Measurements from ENCODE around the gene ZNF79. TPM values are rescaled to one million over a fixed set of nuclear protein-coding genes. Genes with fewer than 3 reads are reported as not detected.

Gene ZNF79
- total and polyA plus RNA-seq, 2 of the 8 experiments (the other 6 are each of a cell fraction or from before 2014, with no cell fraction given) = 2.4 to 7.4 TPM

DNA sequence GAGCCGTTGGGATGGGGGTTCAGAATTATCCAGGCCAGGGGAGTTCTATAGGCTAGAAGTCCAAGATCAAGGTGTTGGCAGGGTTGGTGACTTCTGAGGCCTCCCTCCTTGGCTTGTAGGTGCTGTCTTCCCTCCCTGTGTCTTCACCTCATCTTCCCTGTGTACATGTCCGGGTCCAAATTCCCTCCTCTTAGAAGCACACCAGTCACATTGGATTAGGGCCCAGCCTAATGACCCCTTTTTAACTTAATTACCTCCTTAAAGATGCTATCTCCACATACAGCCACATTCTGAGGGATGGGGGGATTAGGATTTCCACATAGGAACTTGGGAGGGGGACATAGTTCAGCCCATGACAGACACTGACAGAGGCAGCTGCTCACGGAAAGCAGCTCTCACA lies 39.2 kb downstream of the ZNF79 start:
- Histone ChIP-seq H2AK5ac (ENCODE audit: low read depth, low read length) (no peak overlapping the region), H3K9me3 (ENCODE audit: insufficient read depth in 2 of 2, low read depth in 1 of 2, low read length in 1 of 2) (no peaks in the 10 kb centered on the region), H2BK15ac (ENCODE audit: low read length) (no peak overlapping the region), H2BK20ac (ENCODE audit: low read length) (no peak overlapping the region), H3K4me3 (ENCODE audit: extremely low read depth in 1 of 4, insufficient read depth in 2 of 4, low read depth in 3 of 4, low read length in 4 of 4) (no peak overlapping the region), H3K23me2 (ENCODE audit: low read depth, low read length) (no peaks in the 10 kb centered on the region), H3K27me3 (replicated peaks in 1 of 4; ENCODE audit: control insufficient read depth in 3 of 4, extremely low read depth in 1 of 4, insufficient read depth in 3 of 4, low read length in 3 of 4) (no peaks in the 10 kb centered on the region; a peak in 1 of 7 replicates), H3K4me2 (ENCODE audit: insufficient read depth in 1 of 2, low read depth in 2 of 2, low read length in 2 of 2) (no peak overlapping the region), H3K9ac (replicated peaks in 1 of 4; ENCODE audit: extremely low read depth in 1 of 4, low read depth in 3 of 4, low read length in 3 of 4) (no peak overlapping the region), H4K91ac (replicated peaks; ENCODE audit: insufficient read length, low read length) (no peak overlapping the region), H3K56ac (replicated peaks; ENCODE audit: insufficient read length, low read depth, low read length) (no peak overlapping the region), H3K36me3 (ENCODE audit: control insufficient read depth in 2 of 4, insufficient read depth in 4 of 4, low read length in 3 of 4) (peaks cover 5 to 24% (median 18%) of the 10 kb centered on the region in 4 experiments; a peak in 6 of 8 replicates), H3K27ac (ENCODE audit: low read depth, low read length) (no peak overlapping the region), H3K18ac (ENCODE audit: extremely low read depth, low read length) (no peak overlapping the region), H4K20me1 (replicated peaks in 1 of 2; ENCODE audit: control insufficient read depth in 1 of 2, insufficient read depth in 2 of 2, low read length in 2 of 2) (peaks cover 2 to 5% of the 10 kb centered on the region in 2 experiments), H2BK120ac (replicated peaks; ENCODE audit: low read depth, low read length) (no peak overlapping the region), H3K14ac (ENCODE audit: insufficient read length) (no peak overlapping the region), H2BK12ac (ENCODE audit: low read depth, low read length) (no peak overlapping the region), H4K5ac (ENCODE audit: insufficient read length, low read depth, low read length) (no peak overlapping the region), H3K4me1 (replicated peaks in 1 of 4; ENCODE audit: control insufficient read depth in 3 of 4, insufficient read depth in 4 of 4, low read length in 3 of 4) (no peaks in the 10 kb centered on the region), H2AFZ (ENCODE audit: low read length) (no peak overlapping the region), H3K79me2 (ENCODE audit: control insufficient read depth in 1 of 2, insufficient read depth in 2 of 2, low read length in 2 of 2) (no peaks in the 10 kb centered on the region), H2BK5ac (ENCODE audit: low read depth, low read length) (no peak overlapping the region), H3K79me1 (ENCODE audit: low read depth, low read length) (no peaks in the 10 kb centered on the region), H4K8ac (ENCODE audit: extremely low read depth, insufficient read depth, low read length) (no peak overlapping the region), H3K23ac (ENCODE audit: insufficient read length) (no peak overlapping the region), H3K4ac (replicated peaks; ENCODE audit: insufficient read length, low read depth, low read length) (no peak overlapping the region)
- FAIRE-seq (no peak), DNase-seq (ENCODE audit: low read depth in 1 of 2, low spot score in 2 of 2) (no peak)
- ChIA-PET CTCF (ENCODE audit: partially characterized antibody) (interaction anchor here (1.1 to 2.6 kb wide), 3 partner anchors 11 to 389 kb away, joined by 3 to 7 read pairs (median 3); no protein-coding TSS in a partner anchor), POLR2A (ENCODE audit: partially characterized antibody) (interaction anchor here (0.9 to 5.5 kb wide), 5 partner anchors 9 to 17 kb away, joined by 3 to 64 read pairs (median 5); partner anchors contain the start of genes LRSAM1 and RPL12)
- TF ChIP-seq KDM1A (IDR thresholded peaks at IDR 0.05; ENCODE audit: borderline replicate concordance, low read length) = no peak
- no peak for TF ChIP-seq KDM4A (IDR thresholded peaks at IDR 0.05; ENCODE audit: low read depth, low read length, severe bottlenecking)
- TF ChIP-seq CBX5 (IDR thresholded peaks at IDR 0.05; ENCODE audit: low read depth, low read length) = no peak
- TF ChIP-seq TEAD4 (IDR thresholded peaks at IDR 0.05; ENCODE audit: low read depth, low read length) = no peak
- TF ChIP-seq YY1 (IDR thresholded peaks at IDR 0.05; ENCODE audit: low read depth, low read length) = no peak
- no peak for TF ChIP-seq CHD2 (IDR thresholded peaks at IDR 0.05; ENCODE audit: low read length)
- TF ChIP-seq CEBPB (IDR thresholded peaks at IDR 0.05; ENCODE audit: low read depth, low read length) = no peak
- no peak for TF ChIP-seq RAD21 (IDR thresholded peaks at IDR 0.05 in 1 of 2, conservative IDR thresholded peaks at IDR 0.05 in 1 of 2; ENCODE audit: low read depth in 2 of 2, low read length in 2 of 2)
- 80% methylated on average over 3 of the region's 3 CpGs; no CpG with 5 or more reads in 1 of the 2 experiments for WGBS, 2 experiments (ENCODE audit: extremely low coverage in 1 of 2, insufficient coverage in 1 of 2, insufficient read length in 1 of 2, insufficient replicate concordance in 2 of 2, low coverage in 1 of 2, low lambda C conversion rate in 2 of 2, missing lambda C conversion rate in 1 of 2)

All from H1 (cell line).